B cell (primary cell): Measurements from ENCODE around the gene NKD2. TPM values are rescaled to one million over a fixed set of nuclear protein-coding genes. Genes with fewer than 3 reads are reported as not detected.

Source experiments
- ATAC-seq: fragments of 200-7000 bp; cut with Tn5 transposase; one replicate; pipeline ENCODE4 v1.10.0; 2021; ENCODE audit warnings: low read depth, mild to moderate bottlenecking, moderate number of reproducible peaks, moderate library complexity
- CTCF ChIA-PET: fragments of 350-600 bp; sonication (Branson Sonifier 250); formaldehyde crosslinking; loops from one replicate; lab custom pipeline; 2021; ENCODE audit warnings: antibody characterized with exemption, inconsistent platforms; lab: Charles Lee
- POLR2A ChIA-PET: fragments of 350-600 bp; sonication (Branson Sonifier 250); formaldehyde crosslinking; loops from one replicate; lab custom pipeline; 2021; ENCODE audit warnings: antibody characterized with exemption; lab: Charles Lee
- DNase-seq: peaks from one replicate; pipeline ENCODE4 v3.0.0; 2013
- H2AFZ ChIP-seq: 2 replicates; pipeline ENCODE4 v1.6.1; 2012; ENCODE audit warnings: mild to moderate bottlenecking, low read depth, low read length; ENCODE audit not compliant: insufficient read depth, poor library complexity, severe bottlenecking
- H3K27ac ChIP-seq, 2 donors: 1 replicate in 1 of 2; 2 replicates in 1 of 2; pipeline ENCODE4 v1.5.1; 2012 to 2013; ENCODE audit warnings: low read length in 2 of 2, mild to moderate bottlenecking in 2 of 2, moderate library complexity in 1 of 2
- H3K27me3 ChIP-seq, 4 experiments: fragments of 200-600 bp in 1 of 4; sonication (generic) in 1 of 4; replicated peaks in 1 of 4; 1 replicate in 2 of 4; 2 replicates in 2 of 4; pipeline versions ENCODE4 v1.6.1 to v1.7.0; 2013 to 2016; ENCODE audit warnings: low read length in 3 of 4, mild to moderate bottlenecking in 2 of 4, mixed read lengths in 1 of 4, moderate library complexity in 1 of 4; ENCODE audit not compliant: insufficient read depth in 4 of 4, control insufficient read depth in 3 of 4; ENCODE audit errors: control extremely low read depth in 1 of 4
- H3K36me3 ChIP-seq, 2 experiments: replicated peaks in 1 of 2; 1 replicate in 1 of 2; 2 replicates in 1 of 2; pipeline versions ENCODE4 v1.6.1 to v1.7.1; 2013; ENCODE audit warnings: low read length in 1 of 2; ENCODE audit not compliant: insufficient read depth in 2 of 2, control insufficient read depth in 1 of 2; ENCODE audit errors: control extremely low read depth in 1 of 2, extremely low read depth in 1 of 2
- H3K4me1 ChIP-seq, 2 donors: fragments of 200-600 bp in 1 of 2; sonication (generic) in 1 of 2; 1 replicate in 1 of 2; 2 replicates in 1 of 2; pipeline versions ENCODE4 v1.5.1 to v1.6.1; 2013 to 2017; ENCODE audit warnings: low read length in 2 of 2; ENCODE audit not compliant: control insufficient read depth in 2 of 2, insufficient read depth in 2 of 2
- H3K4me2 ChIP-seq: replicated peaks from 2 replicates; pipeline ENCODE3; 2012; ENCODE audit warnings: mild to moderate bottlenecking, low read depth, low read length; ENCODE audit not compliant: poor library complexity, severe bottlenecking
- H3K4me3 ChIP-seq, 5 experiments: fragments of 200-600 bp in 1 of 5; sonication (generic) in 1 of 5; 1 replicate in 3 of 5; 2 replicates in 2 of 5; pipeline versions ENCODE4 v1.5.1 to v1.7.0; 2011 to 2016; ENCODE audit warnings: low read length in 4 of 5, mild to moderate bottlenecking in 4 of 5, low read depth in 2 of 5, control low read depth in 1 of 5, moderate library complexity in 1 of 5; ENCODE audit not compliant: insufficient read depth in 1 of 5; ENCODE audit errors: control extremely low read depth in 1 of 5, extremely low read depth in 1 of 5
- H3K79me2 ChIP-seq: fragments of 200-600 bp; sonication (generic); one replicate; pipeline ENCODE4 v1.6.0; 2016; ENCODE audit warnings: low read length; ENCODE audit not compliant: control insufficient read depth, insufficient read depth
- H3K9ac ChIP-seq: fragments of 200-600 bp; sonication (generic); 2 replicates; pipeline ENCODE4 v1.6.1; 2017; ENCODE audit warnings: mild to moderate bottlenecking, low read length, moderate library complexity
- H3K9me3 ChIP-seq, 3 donors: one replicate each; pipeline versions ENCODE4 v1.6.1 to v1.7.1; 2013; ENCODE audit warnings: low read length in 2 of 3; ENCODE audit not compliant: control insufficient read depth in 2 of 3, insufficient read depth in 1 of 3; ENCODE audit errors: control extremely low read depth in 1 of 3
- H4K20me1 ChIP-seq: 2 replicates; pipeline ENCODE4 v1.6.0; 2012; ENCODE audit warnings: mild to moderate bottlenecking, low read length; ENCODE audit not compliant: insufficient read depth, control insufficient read depth, poor library complexity, severe bottlenecking
- H3K27ac Mint-ChIP-seq: one replicate; pipeline ENCODE4 v1.8.0; 2021; ENCODE audit warnings: mixed read lengths
- H3K27me3 Mint-ChIP-seq: one replicate; pipeline ENCODE4 v1.8.0; 2021; ENCODE audit warnings: mixed read lengths
- H3K4me1 Mint-ChIP-seq: one replicate; pipeline ENCODE4 v1.8.0; 2021; ENCODE audit warnings: mixed read lengths
- H3K4me3 Mint-ChIP-seq: one replicate; pipeline ENCODE4 v1.8.0; 2021; ENCODE audit warnings: mixed read lengths
- H3K9me3 Mint-ChIP-seq: one replicate; pipeline ENCODE4 v1.8.0; 2022; ENCODE audit warnings: mixed read lengths; ENCODE audit not compliant: insufficient read depth
- EZH2 ChIP-seq: IDR thresholded peaks from 2 replicates; pipeline ENCODE4 v1.6.1; 2012; ENCODE audit warnings: borderline replicate concordance, low read depth, mild to moderate bottlenecking, moderate library complexity, low read length; ENCODE audit not compliant: insufficient read depth, poor library complexity, severe bottlenecking
- WGBS: methylation state at CpG from one replicate; pipeline ENCODE4 v1.1.5; 2013; ENCODE audit warnings: missing lambda C conversion rate; ENCODE audit not compliant: insufficient coverage; 5-methylcytosine and 5-hydroxymethylcytosine counted together
- intact Hi-C: fragments of 100-400 bp; cut with micrococcal nuclease; formaldehyde crosslinking; loops from one replicate; pipeline ENCODE4 v1.10.0; 2022
- polyA plus RNA-seq: library from polyadenylated mRNA; depleted of rRNA; stranded (reverse); fragments of >200 nt; gene quantifications from 2 replicates; pipeline ENCODE4 v1.2.3, GENCODE V29; 2012
- total RNA-seq, 2 donors: library from RNA; stranded (reverse); fragments of 120-200 nt in 1 of 2; gene quantifications; 1 replicate in 1 of 2; 2 replicates in 1 of 2; pipeline versions ENCODE4 v1.2.3 to v1.2.4, GENCODE V29; 2013 to 2022
- TF ChIP-seq, protein P1 (sequence below): fragments of 200-600 bp; IDR thresholded peaks from one replicate; pipeline ENCODE4 v1.8.0; 2022; ENCODE audit warnings: antibody characterized with exemption, mild to moderate bottlenecking

NKD2 gene
- total and polyA plus RNA-seq, 2 donors (not counting 1 experiment from before 2014, with no cell fraction given): 0.12 to 0.34 TPM

DNA sequence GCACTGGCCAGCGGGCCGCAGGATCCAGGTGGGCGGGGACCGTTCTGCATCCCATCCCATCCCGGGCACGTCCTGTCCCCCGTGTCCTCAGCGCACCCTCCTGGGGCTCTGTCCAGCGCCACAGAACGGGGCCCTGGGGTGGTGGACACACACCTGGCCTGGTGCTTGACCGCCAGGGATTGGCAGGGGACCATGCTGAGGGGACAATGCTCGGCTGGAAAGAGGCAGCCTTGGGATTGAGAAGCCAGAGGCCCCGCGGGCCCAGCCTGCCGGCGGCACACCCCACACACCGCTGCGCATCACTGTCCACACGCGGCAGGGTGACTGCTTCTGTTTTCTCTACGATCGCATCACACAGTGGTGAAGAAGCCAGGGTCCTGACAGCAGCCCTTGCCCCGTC, 70.2 kb downstream of the NKD2 start:
- no peaks in the 10 kb centered on the region for H3K27me3 ChIP-seq
- TF ChIP-seq, protein P1, sequence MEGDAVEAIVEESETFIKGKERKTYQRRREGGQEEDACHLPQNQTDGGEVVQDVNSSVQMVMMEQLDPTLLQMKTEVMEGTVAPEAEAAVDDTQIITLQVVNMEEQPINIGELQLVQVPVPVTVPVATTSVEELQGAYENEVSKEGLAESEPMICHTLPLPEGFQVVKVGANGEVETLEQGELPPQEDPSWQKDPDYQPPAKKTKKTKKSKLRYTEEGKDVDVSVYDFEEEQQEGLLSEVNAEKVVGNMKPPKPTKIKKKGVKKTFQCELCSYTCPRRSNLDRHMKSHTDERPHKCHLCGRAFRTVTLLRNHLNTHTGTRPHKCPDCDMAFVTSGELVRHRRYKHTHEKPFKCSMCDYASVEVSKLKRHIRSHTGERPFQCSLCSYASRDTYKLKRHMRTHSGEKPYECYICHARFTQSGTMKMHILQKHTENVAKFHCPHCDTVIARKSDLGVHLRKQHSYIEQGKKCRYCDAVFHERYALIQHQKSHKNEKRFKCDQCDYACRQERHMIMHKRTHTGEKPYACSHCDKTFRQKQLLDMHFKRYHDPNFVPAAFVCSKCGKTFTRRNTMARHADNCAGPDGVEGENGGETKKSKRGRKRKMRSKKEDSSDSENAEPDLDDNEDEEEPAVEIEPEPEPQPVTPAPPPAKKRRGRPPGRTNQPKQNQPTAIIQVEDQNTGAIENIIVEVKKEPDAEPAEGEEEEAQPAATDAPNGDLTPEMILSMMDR: no peak
- no peak for TF ChIP-seq EZH2
- no peak overlapping the region for H3K4me3 Mint-ChIP-seq
- no peaks in the 10 kb centered on the region for H3K36me3 ChIP-seq
- no peaks in the 10 kb centered on the region for H4K20me1 ChIP-seq
- H3K9ac ChIP-seq: no peak overlapping the region
- H3K4me1 Mint-ChIP-seq: no peaks in the 10 kb centered on the region
- H3K79me2 ChIP-seq: no peaks in the 10 kb centered on the region
- ATAC-seq (no peak), DNase-seq (no peak)
- WGBS: 96% methylated on average over 21 of the region's 23 CpGs
- no peak overlapping the region for H3K27ac Mint-ChIP-seq
- no peak overlapping the region for H3K4me3 ChIP-seq
- no peak overlapping the region for H3K27ac ChIP-seq
- H2AFZ ChIP-seq: no peak overlapping the region
- H3K9me3 Mint-ChIP-seq: no peaks in the 10 kb centered on the region
- H3K9me3 ChIP-seq: peaks cover 0 to 7% (median 0%) of the 10 kb centered on the region in 3 donors
- intact Hi-C loops: no loop called here
- H3K27me3 Mint-ChIP-seq: no peaks in the 10 kb centered on the region
- ChIA-PET POLR2A (no interaction called here), CTCF (no interaction called here)
- H3K4me1 ChIP-seq: no peaks in the 10 kb centered on the region
- no peak overlapping the region for H3K4me2 ChIP-seq

DNA sequence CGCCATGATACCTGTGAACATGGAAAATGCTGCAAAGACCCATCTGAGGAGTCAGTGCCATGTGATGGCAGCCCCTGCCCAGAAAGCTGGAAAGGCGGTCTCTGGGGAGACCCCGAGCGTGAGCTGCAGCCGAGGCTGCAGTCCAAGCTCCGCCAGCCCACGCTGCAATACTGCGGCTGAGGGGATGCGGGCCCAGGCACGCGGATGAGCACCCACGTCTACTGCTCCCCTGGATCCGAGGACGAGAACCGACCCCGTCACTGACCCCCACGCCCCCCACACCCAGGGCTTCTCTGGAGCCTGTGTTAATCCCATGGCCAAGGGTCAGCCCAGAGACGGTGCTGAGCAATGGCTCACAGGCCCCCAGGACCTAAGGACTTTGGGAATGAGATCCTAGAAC, 70.9 kb downstream of the NKD2 start:
- DNase-seq: no peak
- no peak overlapping the region for H3K4me3 ChIP-seq
- peaks cover 0 to 9% (median 0%) of the 10 kb centered on the region in 3 donors for H3K9me3 ChIP-seq
- H3K36me3 ChIP-seq: no peaks in the 10 kb centered on the region
- TF ChIP-seq, protein P1: no peak
- TF ChIP-seq EZH2: no peak
- no peak overlapping the region for H3K27ac ChIP-seq
- H4K20me1 ChIP-seq: no peaks in the 10 kb centered on the region
- H3K27me3 ChIP-seq: no peaks in the 10 kb centered on the region
- no peaks in the 10 kb centered on the region for H3K9me3 Mint-ChIP-seq
- H3K9ac ChIP-seq: no peak overlapping the region
- ChIA-PET CTCF (no interaction called here), POLR2A (no interaction called here)
- 97% methylated on average over 18 of the region's 18 CpGs for WGBS
- ATAC-seq: no peak
- H2AFZ ChIP-seq: no peak overlapping the region
- intact Hi-C loops: no loop called here
- no peaks in the 10 kb centered on the region for H3K4me1 ChIP-seq
- no peak overlapping the region for H3K27ac Mint-ChIP-seq
- H3K4me2 ChIP-seq: no peak overlapping the region
- no peak overlapping the region for H3K4me3 Mint-ChIP-seq
- no peaks in the 10 kb centered on the region for H3K4me1 Mint-ChIP-seq
- H3K79me2 ChIP-seq: no peaks in the 10 kb centered on the region
- H3K27me3 Mint-ChIP-seq: no peaks in the 10 kb centered on the region
